OCI-LY7 (cell line): Measurements from ENCODE around the gene HERC2. TPM values are rescaled to one million over a fixed set of nuclear protein-coding genes. Genes with fewer than 3 reads are reported as not detected.

Experiments used
- BruUV-seq: library from RNA; stranded (reverse); fragments of 400-500 nt; replicated peaks from 2 replicates; lab custom pipeline; 2021; lab: Mats Ljungman, UMichigan
- CTCF ChIA-PET: fragments of 300-600 bp; sonication (Branson Sonifier 250); formaldehyde crosslinking; loops from one replicate; lab custom pipeline; 2022; ENCODE audit warnings: antibody characterized with exemption; ENCODE audit not compliant: unreplicated experiment; lab: Charles Lee
- POLR2A ChIA-PET: fragments of 300-600 bp; sonication (Branson Sonifier 250); formaldehyde crosslinking; loops from one replicate; lab custom pipeline; 2022; ENCODE audit warnings: antibody characterized with exemption; lab: Charles Lee
- DNase-seq: peaks from one replicate; pipeline ENCODE4 v3.0.0-alpha.2; 2015; ENCODE audit warnings: low spot score
- H2AFZ ChIP-seq: fragments of 200-600 bp; sonication (generic), shearing (Covaris generic); 2 replicates; pipeline ENCODE4 v1.6.1; 2014; ENCODE audit warnings: mild to moderate bottlenecking, antibody characterized with exemption, low read length, moderate library complexity
- H3K27ac ChIP-seq: fragments of 200-600 bp; sonication (generic); 2 replicates; pipeline ENCODE4 v1.5.1; 2014; ENCODE audit warnings: mixed run types, low read depth, mild to moderate bottlenecking, moderate library complexity, low read length, inconsistent platforms; ENCODE audit not compliant: poor library complexity, severe bottlenecking
- H3K36me3 ChIP-seq: fragments of 200-600 bp; sonication (generic); 2 replicates; pipeline ENCODE4 v1.6.1; 2014; ENCODE audit warnings: mild to moderate bottlenecking, antibody characterized with exemption, low read length, moderate library complexity, mixed read lengths; ENCODE audit not compliant: insufficient read depth
- H3K4me1 ChIP-seq: fragments of 200-600 bp; sonication (generic); 2 replicates; pipeline ENCODE4 v1.5.1; 2014; ENCODE audit warnings: mild to moderate bottlenecking, low read length; ENCODE audit not compliant: insufficient read depth, poor library complexity, severe bottlenecking
- H3K4me2 ChIP-seq: fragments of 200-600 bp; sonication (generic); 2 replicates; pipeline ENCODE4 v1.6.1; 2014; ENCODE audit warnings: mild to moderate bottlenecking, low read length
- H3K4me3 ChIP-seq: fragments of 200-600 bp; sonication (generic); 2 replicates; pipeline ENCODE4 v1.5.1; 2014; ENCODE audit warnings: mild to moderate bottlenecking, low read depth, low read length; ENCODE audit not compliant: poor library complexity, severe bottlenecking
- H3K79me2 ChIP-seq: fragments of 200-600 bp; sonication (generic); 2 replicates; pipeline ENCODE4 v1.6.1; 2016; ENCODE audit warnings: low read depth, mild to moderate bottlenecking, low read length, moderate library complexity, mixed read lengths; ENCODE audit not compliant: insufficient read depth
- H3K9me2 ChIP-seq: fragments of 200-600 bp; sonication (generic); 2 replicates; pipeline ENCODE4 v1.6.1; 2016; ENCODE audit warnings: mild to moderate bottlenecking, low read length, mixed read lengths; ENCODE audit not compliant: insufficient read depth
- H3K9me3 ChIP-seq: fragments of 200-600 bp; sonication (generic); 2 replicates; pipeline ENCODE4 v1.6.1; 2014; ENCODE audit warnings: mild to moderate bottlenecking, mixed run types, low read length, mixed read lengths
- H4K20me1 ChIP-seq: fragments of 200-600 bp; sonication (generic); 2 replicates; pipeline ENCODE4 v1.6.1; 2014; ENCODE audit warnings: mild to moderate bottlenecking, antibody characterized with exemption, low read length, moderate library complexity, mixed read lengths; ENCODE audit not compliant: insufficient read depth
- EZH2phosphoT487 ChIP-seq: fragments of 200-600 bp; sonication (generic); IDR thresholded peaks from 2 replicates; pipeline ENCODE4 v1.6.1; 2018; ENCODE audit warnings: low read depth, borderline replicate concordance, mild to moderate bottlenecking, mixed run types, antibody characterized with exemption, low read length, moderate library complexity, mixed read lengths
- intact Hi-C: fragments of 100-400 bp; cut with micrococcal nuclease; formaldehyde crosslinking; loops from one replicate; pipeline ENCODE4 v1.10.0; 2022; ENCODE audit not compliant: unreplicated experiment
- total RNA-seq, 2 experiments: library from RNA; depleted of rRNA in 1 of 2; stranded (reverse); fragments of >200 nt in 1 of 2; shearing (Covaris generic) in 1 of 2; gene quantifications; 2 replicates each; pipeline ENCODE4 v1.2.3, GENCODE V29; 2014 to 2022
- TF ChIP-seq, protein P1 (sequence below): fragments of 200-600 bp; sonication (generic); conservative IDR thresholded peaks from 2 replicates; pipeline ENCODE4 v1.5.1; 2014; ENCODE audit warnings: mild to moderate bottlenecking, antibody characterized with exemption, low read length, moderate library complexity, mixed read lengths

The HERC2 gene
- total RNA-seq, 2 experiments from 2014 or later: 55.5 to 94.0 TPM

DNA sequence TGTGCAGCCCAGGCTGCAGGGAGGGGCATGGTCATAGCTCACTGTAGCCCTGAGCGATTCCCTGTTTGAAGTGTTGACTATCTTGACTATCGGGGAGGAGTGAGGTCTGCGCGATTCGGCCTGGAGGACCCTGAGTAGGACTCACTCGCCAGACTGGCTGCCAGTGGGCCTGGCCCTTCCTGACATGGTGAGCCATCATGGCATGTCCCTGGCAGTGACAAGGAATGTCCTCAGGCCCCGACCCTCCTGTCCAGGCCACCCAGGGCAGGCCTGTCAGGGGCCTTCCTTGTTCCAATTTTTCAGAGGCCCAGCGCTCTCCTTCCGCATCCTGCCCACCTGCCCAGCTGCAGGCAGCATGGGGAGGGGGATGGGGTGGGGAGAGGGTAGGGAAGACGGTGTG lies 217.7 kb downstream of the HERC2 start:
- no peak overlapping the region for H3K4me2 ChIP-seq
- H3K9me2 ChIP-seq: no peaks in the 10 kb centered on the region
- POLR2A ChIA-PET: no interaction called here
- no peaks in the 10 kb centered on the region for H3K9me3 ChIP-seq
- DNase-seq: no peak
- TF ChIP-seq, protein P1, sequence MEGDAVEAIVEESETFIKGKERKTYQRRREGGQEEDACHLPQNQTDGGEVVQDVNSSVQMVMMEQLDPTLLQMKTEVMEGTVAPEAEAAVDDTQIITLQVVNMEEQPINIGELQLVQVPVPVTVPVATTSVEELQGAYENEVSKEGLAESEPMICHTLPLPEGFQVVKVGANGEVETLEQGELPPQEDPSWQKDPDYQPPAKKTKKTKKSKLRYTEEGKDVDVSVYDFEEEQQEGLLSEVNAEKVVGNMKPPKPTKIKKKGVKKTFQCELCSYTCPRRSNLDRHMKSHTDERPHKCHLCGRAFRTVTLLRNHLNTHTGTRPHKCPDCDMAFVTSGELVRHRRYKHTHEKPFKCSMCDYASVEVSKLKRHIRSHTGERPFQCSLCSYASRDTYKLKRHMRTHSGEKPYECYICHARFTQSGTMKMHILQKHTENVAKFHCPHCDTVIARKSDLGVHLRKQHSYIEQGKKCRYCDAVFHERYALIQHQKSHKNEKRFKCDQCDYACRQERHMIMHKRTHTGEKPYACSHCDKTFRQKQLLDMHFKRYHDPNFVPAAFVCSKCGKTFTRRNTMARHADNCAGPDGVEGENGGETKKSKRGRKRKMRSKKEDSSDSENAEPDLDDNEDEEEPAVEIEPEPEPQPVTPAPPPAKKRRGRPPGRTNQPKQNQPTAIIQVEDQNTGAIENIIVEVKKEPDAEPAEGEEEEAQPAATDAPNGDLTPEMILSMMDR: no peak
- TF ChIP-seq EZH2phosphoT487: no peak
- no peaks in the 10 kb centered on the region for H4K20me1 ChIP-seq
- no peak overlapping the region for H3K4me3 ChIP-seq
- no peak overlapping the region for H3K27ac ChIP-seq
- H3K36me3 ChIP-seq: no peaks in the 10 kb centered on the region
- BruUV-seq: no TSS peak
- H2AFZ ChIP-seq: no peak overlapping the region
- no peaks in the 10 kb centered on the region for H3K4me1 ChIP-seq
- CTCF ChIA-PET: no interaction called here
- intact Hi-C loops: no loop called here
- no peaks in the 10 kb centered on the region for H3K79me2 ChIP-seq

DNA sequence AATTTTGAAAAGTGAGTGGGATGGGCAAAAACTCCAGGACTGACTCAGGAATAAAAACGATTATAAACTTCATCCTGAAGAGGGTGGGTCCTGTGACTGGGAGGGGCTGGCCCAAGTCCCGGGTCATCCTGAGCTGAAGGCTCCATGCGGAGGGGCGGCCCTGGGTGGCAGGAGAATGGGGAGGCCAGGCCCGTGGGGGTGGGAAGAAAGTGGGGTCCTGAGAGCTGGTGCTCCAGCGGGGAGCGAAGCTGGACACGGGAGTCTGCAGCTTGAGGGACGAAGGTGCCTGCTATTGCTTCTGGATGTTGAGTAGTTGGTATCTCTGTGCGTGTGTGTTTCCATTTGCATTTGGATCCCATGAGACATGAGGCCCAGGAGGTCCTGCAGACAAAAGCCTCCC lies 218.1 kb downstream of the HERC2 start:
- Histone ChIP-seq H2AFZ (no peak overlapping the region), H3K79me2 (no peaks in the 10 kb centered on the region), H3K4me3 (no peak overlapping the region), H3K9me3 (no peaks in the 10 kb centered on the region), H3K4me1 (no peaks in the 10 kb centered on the region), H3K27ac (no peak overlapping the region), H3K4me2 (no peak overlapping the region), H3K36me3 (no peaks in the 10 kb centered on the region), H3K9me2 (no peaks in the 10 kb centered on the region), H4K20me1 (no peaks in the 10 kb centered on the region)
- BruUV-seq: no TSS peak
- no peak for DNase-seq
- ChIA-PET CTCF (no interaction called here), POLR2A (no interaction called here)
- TF ChIP-seq EZH2phosphoT487: no peak
- TF ChIP-seq, protein P1: no peak
- intact Hi-C loops: no loop called here

DNA sequence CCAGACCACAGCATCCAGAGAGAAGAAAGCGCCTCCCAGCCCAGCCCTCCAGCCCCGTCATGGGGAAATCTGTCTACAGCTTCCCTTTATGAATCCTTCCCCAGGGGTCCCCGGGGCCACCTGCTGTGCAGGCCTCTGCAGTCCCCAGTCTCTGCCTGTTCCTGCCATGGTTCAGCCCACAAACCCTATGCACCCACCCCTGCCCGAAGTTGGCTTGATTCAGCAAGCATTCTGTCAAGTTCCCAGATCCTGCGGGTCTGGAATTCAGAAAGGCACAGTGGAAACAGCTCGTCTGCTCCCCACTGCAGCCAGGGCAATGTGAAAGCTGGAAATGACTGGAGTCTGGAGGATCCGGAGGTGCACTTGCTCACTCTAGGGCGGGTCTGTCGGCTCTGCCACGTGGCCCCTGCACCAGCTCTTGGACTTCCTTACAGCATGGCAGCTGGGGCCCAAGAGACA lies 220.0 kb downstream of the HERC2 start:
- ChIA-PET CTCF (no interaction called here), POLR2A (no interaction called here)
- H3K79me2 ChIP-seq: no peaks in the 10 kb centered on the region
- H2AFZ ChIP-seq: no peak overlapping the region
- TF ChIP-seq, protein P1: no peak
- TF ChIP-seq EZH2phosphoT487: no peak
- H3K4me1 ChIP-seq: no peaks in the 10 kb centered on the region
- no peaks in the 10 kb centered on the region for H3K9me2 ChIP-seq
- BruUV-seq: no TSS peak
- H3K9me3 ChIP-seq: no peaks in the 10 kb centered on the region
- H3K4me3 ChIP-seq: no peak overlapping the region
- H3K4me2 ChIP-seq: no peak overlapping the region
- no peaks in the 10 kb centered on the region for H3K36me3 ChIP-seq
- no peaks in the 10 kb centered on the region for H4K20me1 ChIP-seq
- no peak for DNase-seq
- no peak overlapping the region for H3K27ac ChIP-seq
- intact Hi-C loops: no loop called here
